Stimulated activated CD4-positive, alpha-beta T cell treated with anti-CD3 and anti-CD28 coated beads, TNF-alpha, amount 100 ng/mL, for 1 hour (primary cell): ENCODE measurements around the gene SIRT6.
"Not testable (repeated sequence)": the region's sequence is repeated elsewhere in the genome, so short reads cannot be mapped to it uniquely, and the experiment has no call there.

Experiments used
- DNase-seq, 3 donors: peaks; one replicate each; pipeline ENCODE4 v3.0.0-alpha.2; 2020; ENCODE audit warnings: low read depth in 3 of 3, low spot score in 1 of 3

Gene SIRT6

DNA sequence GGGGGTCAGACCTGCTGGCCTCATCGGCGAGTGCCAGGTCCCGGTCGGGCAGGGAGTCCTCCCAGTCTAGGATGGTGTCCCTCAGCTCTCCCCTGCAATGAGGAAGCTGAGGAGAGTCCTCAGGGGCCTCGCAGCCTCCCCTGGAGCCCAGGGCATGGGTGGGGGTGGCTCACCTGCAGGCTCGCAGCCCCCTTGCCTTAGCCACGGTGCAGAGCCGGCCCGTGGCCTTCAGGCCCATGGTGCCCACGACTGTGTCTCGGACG is 6.8 kb downstream of the SIRT6 start:
- DNase-seq, result no peak

DNA sequence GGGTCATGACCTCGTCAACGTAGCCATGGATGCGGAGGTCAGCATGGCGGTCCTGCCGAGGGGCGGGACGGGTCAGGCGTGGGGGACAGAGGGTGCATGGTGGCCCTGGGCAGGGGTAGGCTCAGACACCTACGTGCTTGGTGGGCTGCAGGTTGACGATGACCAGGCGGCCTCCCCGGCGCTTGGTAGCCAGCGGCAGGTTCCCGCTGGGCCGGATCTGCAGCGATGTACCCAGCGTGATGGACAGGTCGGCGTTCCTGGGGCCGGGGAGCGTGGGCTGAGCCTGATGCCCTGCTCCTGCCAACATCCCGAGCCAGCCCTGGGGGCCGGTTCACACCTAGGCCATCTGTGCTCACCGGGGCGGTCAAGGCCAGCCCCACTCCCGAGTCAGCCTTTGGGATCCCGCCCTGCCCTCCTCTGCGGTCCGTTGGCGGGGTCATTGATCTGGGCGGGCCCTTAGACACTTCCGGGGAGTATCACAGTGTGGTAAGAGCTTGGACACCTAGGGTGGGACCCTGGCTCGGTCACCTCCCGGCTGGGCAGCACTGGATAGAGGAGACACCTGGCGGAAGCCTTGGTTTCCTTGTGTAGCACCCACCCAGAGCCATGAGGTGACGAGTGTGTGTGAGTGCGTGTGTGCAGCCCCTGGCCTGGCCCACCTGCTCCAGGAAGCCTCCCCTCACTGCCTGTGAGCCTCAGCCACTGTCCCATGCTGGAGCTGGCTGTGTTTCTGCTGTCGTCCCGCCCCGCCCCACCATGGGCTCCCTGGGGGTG is 7.3 kb downstream of the SIRT6 start:
- no peak for DNase-seq

DNA sequence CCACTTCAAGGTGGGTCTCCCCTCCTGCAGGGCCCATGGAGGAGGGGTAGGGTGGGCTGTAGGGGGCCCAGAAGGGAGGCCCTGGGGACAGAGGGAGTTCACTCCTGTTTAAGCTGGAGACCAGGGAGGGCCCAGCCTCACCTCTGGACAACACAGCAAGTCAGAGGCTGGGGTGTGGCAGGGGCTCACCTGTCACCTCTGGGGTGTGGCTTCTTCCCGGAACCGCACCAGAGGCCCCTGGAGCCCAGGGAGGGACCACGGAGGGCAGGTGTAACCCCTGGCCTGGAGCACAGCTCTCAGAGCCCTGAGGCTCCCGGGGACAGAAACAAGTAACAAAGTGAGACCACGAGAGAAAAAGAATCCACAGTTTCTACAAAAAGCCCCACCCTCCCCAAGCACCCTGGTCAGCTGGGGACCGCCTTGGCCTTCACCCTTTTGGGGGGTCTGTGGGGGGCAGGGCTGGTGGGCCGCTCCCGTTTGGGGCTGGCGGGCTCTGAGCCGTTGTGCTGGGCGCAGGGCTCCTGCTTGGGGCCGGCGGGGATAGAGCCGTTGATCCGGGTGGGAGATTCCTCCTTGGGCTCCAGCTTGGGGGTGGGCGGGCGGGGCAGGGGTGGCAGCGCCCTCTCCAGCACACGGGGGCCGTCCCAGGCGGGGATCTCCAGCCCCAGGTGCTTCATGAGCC is 8.0 kb downstream of the SIRT6 start:
- DNase-seq, result no peak

DNA sequence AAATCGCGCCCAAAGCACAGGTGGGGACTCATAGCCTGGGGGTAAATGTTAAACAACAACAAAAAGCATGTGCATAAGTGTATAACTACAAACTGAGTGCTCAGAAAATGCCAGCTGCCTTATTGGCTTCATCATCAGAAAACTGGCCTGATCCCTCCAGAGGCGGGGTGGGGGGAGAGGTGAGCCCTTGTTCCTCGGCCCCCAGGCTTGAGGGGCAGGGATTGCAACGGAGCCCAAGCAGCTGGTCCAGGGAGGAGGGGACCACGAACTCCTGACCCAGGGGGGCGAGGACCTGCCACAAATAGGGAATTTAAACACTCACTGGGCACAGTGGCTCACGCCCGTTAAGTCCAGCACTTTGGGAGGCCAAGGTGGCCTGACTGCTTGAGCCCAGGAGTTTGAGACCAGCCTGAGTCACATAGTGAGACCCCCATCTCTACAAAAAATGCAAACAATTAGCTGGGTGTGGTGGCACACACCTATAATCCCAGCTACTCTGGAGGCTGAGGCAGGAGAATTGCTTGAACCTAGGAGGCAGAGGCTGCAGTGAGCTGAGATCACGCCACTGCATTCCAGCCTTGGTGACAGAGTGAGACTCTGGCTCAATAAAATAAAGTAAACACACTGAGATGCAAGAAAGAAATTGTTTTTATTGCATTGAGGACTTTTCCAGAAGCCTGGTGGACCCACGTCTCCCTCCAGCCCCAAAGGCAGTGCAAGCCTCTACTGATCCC is 8.7 kb downstream of the SIRT6 start:
- no peak for DNase-seq

DNA sequence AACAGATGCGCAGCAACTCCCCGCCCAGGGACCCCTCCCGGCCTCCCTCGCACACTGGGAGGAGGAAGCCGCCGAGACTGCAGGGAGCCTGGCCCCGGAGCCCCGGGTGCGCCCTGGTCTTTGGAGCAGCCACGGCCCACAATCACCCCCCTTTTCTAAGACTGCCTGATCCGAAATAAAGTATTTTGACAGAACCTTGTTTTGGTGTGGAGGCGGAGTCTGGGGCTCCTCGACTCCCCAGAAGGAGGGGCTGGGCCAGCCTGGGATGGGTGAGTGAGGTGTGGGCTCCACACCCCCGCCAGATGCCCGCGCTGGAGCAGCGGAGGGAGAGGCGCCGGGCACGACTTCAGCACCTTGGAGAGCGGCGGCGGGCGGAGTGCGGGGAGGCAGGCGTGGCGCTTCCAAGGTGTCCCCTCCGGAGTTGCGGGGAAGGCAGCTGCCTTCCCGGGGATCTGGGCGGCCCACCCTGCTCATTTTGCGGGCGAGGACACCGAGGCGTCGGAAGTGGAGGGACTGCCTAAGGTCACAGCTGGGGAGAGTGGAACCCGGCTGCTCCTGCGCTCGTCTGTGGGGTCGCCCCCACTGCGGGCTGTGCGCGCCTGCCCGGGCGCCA is 9.4 kb downstream of the SIRT6 start:
- DNase-seq, result peak; percentile 10 to 64 (median 31)

DNA sequence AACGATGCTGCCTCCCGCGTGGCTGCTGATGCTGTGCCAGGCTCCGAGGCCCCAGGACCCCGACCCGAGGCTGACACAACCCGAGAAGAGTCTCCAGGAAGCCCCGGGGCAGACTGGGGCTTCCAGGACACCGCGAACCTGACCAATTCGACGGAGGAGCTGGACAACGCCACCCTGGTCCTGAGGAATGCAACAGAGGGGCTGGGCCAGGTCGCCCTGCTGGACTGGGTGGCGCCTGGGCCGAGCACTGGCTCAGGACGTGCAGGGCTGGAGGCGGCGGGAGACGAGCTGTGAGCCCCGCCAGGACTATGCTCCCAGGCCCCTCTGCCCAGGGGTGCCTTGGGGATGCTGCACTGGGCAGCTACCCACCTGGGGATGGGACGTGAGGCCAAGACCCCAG is 10.7 kb downstream of the SIRT6 start:
- no peak for DNase-seq

DNA sequence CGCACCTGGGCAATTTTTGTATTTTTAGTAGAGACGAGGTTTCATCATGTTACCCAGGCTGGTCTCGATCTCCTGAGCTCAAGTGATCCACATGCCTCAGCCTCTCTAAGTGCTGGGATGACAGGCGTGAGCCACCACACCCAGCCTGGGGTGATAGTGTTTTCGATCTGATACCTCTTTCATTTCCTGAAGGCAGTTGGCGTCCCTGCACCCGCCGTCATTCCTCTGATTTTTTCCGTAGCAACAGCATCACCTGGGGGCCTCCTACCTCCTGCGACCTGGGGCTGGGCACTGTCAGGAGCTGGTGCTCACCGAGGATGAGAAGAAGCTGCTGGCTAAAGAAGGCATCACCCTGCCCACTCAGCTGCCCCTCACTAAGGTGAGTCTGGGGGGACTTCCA is 18.1 kb downstream of the SIRT6 start:
- DNase-seq, result no peak

DNA sequence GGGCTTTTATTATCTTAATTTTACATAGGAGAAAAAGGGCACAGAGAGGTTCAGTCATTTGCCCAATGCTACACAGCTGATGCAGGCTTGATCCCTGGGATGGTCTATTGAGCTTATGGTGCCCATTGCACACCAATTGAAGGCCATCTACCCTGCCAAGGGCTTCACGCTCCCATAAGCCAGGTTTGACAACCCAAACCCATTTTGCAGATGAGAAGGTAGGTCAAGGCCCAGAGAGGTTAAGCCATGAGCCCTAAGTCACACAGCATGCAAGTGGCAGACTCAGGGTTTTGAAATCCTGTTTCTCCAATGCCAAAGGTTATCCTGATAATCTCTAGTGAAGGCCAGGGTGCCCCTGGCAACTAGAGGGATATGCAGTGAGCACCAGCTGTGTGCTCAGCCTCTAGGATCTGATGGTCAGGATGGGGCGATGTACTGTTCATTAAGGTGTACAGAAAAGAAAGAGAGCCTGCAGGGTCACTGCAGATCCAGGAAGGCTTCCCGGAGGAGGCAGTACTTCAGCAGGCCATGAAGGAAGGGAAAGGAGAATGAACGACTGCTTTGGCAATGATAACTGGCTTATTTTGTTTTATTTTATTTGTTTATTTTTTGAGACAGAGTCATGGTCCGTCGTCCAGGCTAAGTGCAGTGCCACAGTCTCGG is 20.8 kb downstream of the SIRT6 start:
- no peak for DNase-seq

DNA sequence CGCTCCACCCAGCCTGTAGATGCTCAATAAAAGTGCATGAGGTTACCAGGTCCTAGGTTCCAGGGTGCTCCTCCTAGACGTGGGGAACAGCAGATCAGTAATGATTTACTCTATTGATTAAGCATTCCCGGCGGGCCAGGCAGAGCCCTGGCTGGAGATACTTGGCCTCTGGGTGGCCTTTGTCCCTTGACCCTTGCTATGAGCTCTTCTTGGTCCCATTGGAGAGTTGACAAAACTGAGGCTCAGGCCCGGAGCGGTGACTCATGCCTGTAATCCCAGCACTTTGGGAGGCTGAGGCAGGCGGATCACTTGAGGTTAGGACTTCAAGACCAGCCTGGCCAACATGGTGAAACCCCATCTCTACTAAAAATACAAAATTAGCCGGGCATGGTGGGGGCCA is 24.4 kb downstream of the SIRT6 start:
- not testable (repeated sequence) for DNase-seq

DNA sequence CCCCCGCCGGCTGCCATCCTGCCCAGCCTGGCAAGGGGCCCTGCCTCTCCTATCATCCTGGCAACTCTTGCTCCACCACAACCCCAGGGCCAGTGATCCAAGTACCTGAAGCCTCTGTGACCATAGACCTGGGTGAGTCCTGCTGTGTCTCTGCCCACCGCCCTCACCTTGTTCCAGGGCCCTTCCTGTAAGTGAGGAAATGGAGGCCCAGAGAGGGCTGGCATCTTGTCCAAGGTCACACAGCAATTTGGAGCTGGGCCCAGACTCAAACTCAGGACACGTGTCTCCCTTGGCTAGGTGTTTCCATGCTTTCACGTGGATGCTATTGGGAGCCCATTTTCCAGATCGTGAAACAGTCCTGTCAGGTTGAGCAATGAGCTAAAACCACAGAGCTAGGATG is 25.2 kb downstream of the SIRT6 start:
- DNase-seq, result no peak

DNA sequence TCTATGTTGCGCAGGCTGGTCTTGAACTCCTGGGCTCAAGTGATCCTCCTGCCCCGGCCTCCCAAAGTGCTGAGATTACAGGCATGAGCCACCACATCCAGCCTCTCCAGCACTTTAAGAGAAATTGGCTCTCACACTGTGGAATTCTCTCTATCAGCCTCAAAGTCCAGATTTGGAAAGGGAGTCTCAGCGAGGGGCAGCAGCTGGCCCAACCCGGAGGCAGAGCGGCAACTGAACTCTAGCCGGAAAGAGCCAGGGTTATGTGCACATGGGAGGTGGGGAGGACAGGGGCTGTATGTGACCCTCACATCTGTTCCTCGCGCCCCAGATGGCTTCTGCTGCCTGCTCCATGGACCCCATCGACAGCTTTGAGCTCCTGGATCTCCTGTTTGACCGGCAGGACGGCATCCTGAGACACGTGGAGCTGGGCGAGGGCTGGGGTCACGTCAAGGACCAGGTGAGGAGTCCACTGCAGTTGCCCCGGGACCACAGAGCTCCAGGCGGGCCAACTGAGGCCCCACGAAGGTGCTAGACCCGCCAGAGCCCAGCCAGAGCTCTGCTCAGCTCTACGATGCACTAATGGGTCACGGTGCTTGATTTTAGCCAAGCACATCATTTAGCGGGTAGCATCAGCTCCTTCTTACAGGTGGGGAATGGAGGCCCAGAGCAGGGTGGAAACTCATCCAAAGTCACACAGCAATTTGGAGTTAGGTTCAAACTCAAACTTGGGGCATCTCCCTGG is 27.6 kb downstream of the SIRT6 start:
- DNase-seq, result no peak

DNA sequence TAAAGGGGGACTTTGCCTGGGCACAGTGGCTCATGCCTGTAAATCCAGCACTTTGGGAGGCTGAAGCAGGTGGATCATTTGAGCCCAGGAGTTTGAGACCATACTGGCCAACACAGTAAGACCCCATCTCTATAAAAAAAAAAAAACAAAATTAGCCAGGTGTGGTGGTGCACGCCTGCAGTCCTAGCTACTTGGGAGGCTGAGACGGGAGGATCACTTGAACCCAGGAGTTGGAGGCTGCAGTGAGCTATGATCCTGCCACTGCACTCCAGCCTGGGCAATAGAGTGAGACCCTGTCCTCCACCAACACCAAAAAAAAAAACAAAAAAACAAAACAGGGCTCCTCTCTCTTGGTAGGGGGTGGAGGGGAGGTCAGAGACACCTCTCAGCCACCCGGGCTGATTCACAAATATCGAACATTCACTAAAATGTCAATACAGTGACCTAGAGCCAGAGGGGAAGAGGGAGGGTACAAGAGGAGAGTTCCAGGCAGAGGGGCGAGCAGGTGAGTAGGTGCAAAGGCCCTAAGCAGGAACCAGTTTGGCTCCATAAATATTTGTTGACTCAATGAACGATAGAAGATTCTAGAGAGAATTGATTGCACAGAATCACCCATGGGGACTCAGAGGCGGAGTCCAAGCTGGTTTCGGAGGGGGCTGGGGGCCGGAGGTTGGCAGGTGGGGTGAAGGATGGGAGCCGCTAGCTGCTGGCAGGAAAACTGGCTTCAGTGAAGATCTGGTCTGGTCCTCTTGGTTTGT is 29.9 kb downstream of the SIRT6 start:
- no peak for DNase-seq

DNA sequence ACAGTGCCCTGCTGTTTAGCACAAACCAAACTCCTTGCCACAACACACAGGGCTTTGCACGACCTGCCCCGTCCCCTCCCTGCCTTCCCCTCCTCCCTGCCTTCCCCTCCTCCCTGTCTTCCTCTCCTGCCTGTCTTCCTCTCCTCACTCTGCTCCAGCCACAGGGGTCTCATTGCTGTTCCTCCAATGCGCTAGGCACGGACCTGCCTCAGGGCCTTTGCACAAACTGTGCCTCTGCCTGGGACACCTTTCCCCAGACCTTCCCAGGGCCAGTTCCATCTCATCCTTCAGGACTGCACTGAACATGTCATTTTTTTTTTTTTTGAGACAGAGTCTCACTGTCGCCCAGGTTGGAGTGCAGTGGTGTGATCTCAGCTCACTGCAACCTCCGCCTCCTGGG is 30.7 kb downstream of the SIRT6 start:
- no peak for DNase-seq

DNA sequence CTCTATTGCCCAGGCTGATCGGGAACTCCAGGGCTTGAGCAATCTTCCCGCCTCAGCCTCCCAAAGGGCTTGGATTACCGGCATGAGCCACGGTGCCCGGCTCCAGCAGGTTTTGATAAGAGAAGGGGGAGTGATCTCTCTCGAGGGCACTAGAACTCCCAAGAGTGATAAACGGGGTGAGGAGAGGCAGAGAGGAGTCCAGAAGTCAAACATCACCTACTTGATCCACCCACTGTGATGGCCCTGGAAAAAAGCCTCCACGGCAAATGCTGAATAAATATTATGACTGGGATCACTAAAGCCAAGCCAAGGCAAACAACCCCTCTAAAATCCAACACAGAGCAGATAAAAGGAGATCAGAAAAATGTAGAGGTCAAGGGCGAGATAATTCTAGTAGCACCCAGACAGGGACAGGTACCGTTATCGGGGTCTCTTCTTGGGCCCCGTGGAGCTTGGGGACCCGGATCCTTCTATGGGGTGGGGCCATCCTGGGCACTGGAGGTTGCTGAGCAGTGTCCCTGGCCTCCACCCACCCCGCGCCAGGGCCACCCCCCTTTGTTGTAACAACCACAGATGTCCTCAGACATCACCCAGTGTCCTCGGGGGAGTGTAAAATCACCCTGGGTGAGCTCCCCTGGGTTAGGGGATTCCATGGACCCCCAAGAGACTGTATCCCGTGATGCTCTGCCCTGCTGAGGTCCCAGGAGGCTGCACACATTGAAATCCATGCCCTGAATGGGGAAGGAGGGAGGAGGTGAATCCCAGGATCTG is 32.7 kb downstream of the SIRT6 start:
- DNase-seq, result no peak

DNA sequence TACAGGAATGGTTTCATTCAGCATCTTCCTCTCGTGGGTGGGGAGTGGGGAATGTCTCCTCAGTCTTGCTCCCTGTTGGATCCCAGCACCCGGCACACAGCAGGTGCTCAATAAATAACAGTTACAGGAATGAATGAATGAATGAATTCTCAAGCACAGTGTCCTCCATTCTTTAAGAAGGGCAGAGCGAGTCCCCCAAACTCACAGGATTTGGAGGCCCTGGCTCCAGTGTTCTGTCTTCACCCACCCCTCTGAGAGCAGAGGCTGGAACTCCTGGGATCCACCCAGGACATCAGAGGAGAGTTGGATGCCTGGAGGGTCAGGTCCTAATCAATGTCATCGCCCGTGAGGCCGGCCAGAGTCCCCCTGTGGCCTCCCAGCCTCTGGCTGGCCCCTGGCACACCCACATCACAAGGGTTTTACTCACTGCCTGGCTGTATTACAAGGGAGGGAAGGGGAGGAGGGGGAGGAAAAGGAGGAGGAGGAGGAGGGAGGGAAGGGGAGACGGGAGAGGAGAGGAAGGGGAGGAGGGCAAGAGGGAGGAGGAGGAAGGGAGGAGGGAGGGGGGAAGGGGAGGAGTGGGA is 37.6 kb downstream of the SIRT6 start:
- no peak for DNase-seq

DNA sequence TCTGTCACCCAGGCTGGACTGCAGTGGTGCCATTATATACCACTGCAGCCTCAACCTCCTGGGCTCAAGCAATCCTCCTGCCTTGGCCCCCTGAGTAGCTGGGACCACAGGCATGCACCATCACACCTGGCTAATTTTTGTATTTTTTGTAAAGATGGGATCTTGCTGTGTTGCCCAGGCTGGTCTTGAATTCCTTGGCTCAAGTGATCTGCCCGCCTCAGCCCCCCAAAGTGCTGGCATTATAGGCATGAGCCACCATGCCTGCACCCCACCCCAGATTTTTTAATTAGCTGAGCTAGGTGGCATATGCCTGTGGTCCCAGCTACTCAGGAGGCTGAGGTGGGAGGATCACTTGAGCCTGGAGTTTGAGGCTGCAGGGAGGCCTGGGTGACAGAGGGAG is 39.4 kb downstream of the SIRT6 start:
- DNase-seq, result not testable (repeated sequence)

DNA sequence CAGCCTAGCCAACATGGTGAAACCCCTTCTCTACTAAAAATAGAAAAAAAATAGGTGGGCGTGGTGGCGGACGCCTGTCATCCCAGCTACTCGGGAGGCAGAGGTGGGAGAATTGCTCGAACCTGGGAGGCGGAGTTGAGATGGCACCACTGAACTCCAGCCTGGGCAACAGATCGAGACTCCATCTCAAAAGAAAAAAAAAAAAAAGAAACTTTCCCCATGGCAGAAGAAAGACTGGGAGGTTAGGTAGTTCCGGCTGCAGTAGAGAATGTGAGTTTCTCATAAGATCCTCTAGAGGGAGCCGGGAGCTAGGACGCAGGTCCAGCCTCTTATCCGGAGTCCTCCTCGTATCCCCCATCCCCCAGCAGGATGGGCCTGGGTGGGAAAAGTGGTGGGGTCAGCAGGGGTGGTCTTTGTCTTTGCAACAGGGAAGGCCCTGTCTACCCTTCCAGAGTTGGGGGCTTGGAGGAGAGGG is 42.1 kb downstream of the SIRT6 start:
- DNase-seq, result no peak

DNA sequence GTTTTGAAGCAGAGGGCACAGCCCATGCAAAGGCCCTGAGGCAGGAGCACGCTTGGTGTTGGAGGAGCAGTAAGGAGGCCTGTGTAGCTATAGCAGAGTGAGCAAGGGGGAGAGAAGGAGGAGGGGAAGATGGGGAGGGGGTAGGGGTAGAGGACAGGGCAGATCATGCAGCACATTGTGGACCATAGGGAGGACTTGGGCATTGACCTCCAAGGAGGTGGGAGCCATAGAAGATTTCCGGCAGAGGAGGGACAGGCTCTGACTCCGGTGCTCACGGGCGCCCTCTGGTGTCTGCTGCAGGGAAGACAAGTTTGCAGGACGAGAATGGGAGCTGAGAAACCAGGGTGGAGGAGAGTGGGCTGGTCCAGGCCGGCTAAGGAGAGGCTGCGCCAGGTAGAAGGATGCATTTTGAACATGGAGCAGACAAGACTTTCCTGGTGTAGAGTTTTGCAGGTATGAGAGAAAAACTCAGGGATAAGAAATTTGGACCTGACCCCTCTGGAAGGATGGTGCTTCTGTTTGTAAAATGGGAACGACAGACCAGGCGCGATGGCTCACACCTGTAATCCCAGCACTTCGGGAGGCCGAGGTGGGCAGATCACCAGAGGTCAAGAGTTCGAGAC is 42.6 kb downstream of the SIRT6 start:
- DNase-seq, result peak; percentile 62 to 92 (median 76)
